SK-N-SH (cell line): ENCODE data around the gene ROBO1. TPM values are rescaled to one million over a fixed set of nuclear protein-coding genes. Genes with fewer than 3 reads are reported as not detected.
"Not testable (repeated sequence)": the region's sequence is repeated elsewhere in the genome, so short reads cannot be mapped to it uniquely, and the experiment has no call there.

Source experiments
- CTCF ChIA-PET: fragments of 300-600, 350-600 bp; formaldehyde crosslinking; extraction: SDS; loops from one replicate; lab custom pipeline; 2021; lab: Yijun Ruan, JAX
- POLR2A ChIA-PET: fragments of 350-600 bp; sonication (Branson Sonifier 250); formaldehyde crosslinking; extraction: SDS; loops from one replicate; lab custom pipeline; 2020; ENCODE audit warnings: antibody characterized with exemption, inconsistent platforms; lab: Yijun Ruan, JAX
- DNase-seq: peaks from one replicate; pipeline ENCODE4 v3.0.0; 2012
- H2AFZ ChIP-seq: fragments of 200-600 bp; sonication (generic); 2 replicates; pipeline ENCODE4 v1.8.1; 2016; ENCODE audit warnings: antibody characterized with exemption, mild to moderate bottlenecking, low read depth
- H3F3A ChIP-seq: fragments of 200-600 bp; sonication (generic); replicated peaks from 2 replicates; pipeline ENCODE3; 2016; ENCODE audit warnings: antibody characterized with exemption, mild to moderate bottlenecking; ENCODE audit not compliant: insufficient read depth
- H3K27ac ChIP-seq, 2 experiments: fragments of 200-500 bp in 1 of 2; fragments of 200-600 bp in 1 of 2; sonication (Bioruptor generic) in 1 of 2; sonication (generic), shearing (Covaris generic) in 1 of 2; 2 replicates each; pipeline versions ENCODE4 v1.5.1 to v1.6.1; 2014 to 2016; ENCODE audit warnings: low read depth in 2 of 2, inconsistent platforms in 1 of 2, low read length in 1 of 2, mild to moderate bottlenecking in 1 of 2, mixed read lengths in 1 of 2
- H3K27me3 ChIP-seq: fragments of 200-600 bp; sonication (generic), shearing (Covaris generic); 2 replicates; pipeline ENCODE4 v1.6.1; 2016; ENCODE audit warnings: mixed run types; ENCODE audit not compliant: insufficient read depth
- H3K36me3 ChIP-seq, 2 experiments: fragments of 200-500 bp in 1 of 2; fragments of 200-600 bp in 1 of 2; sonication (Bioruptor generic) in 1 of 2; sonication (generic) in 1 of 2; replicated peaks in 1 of 2; 2 replicates each; pipeline versions ENCODE3 to v1.5.1; 2014 to 2016; ENCODE audit warnings: low read length in 1 of 2, mild to moderate bottlenecking in 1 of 2; ENCODE audit not compliant: insufficient read depth in 2 of 2, control insufficient read depth in 1 of 2
- H3K4me1 ChIP-seq, 2 experiments: fragments of 200-500 bp in 1 of 2; fragments of 200-600 bp in 1 of 2; sonication (Bioruptor generic) in 1 of 2; sonication (generic), shearing (Covaris generic) in 1 of 2; 2 replicates each; pipeline versions ENCODE4 v1.5.1 to v1.6.1; 2014 to 2016; ENCODE audit warnings: low read depth in 1 of 2, low read length in 1 of 2, mixed run types in 1 of 2; ENCODE audit not compliant: insufficient read depth in 2 of 2, control insufficient read depth in 1 of 2
- H3K4me2 ChIP-seq: fragments of 200-600 bp; sonication (generic), shearing (Covaris generic); 2 replicates; pipeline ENCODE4 v1.6.1; 2017; ENCODE audit warnings: mixed run types
- H3K4me3 ChIP-seq, 2 experiments: fragments of 200-500 bp in 1 of 2; fragments of 200-600 bp in 1 of 2; sonication (Bioruptor generic) in 1 of 2; sonication (generic), shearing (Covaris generic) in 1 of 2; 2 replicates each; pipeline versions ENCODE4 v1.5.1 to v1.8.1; 2014 to 2016; ENCODE audit warnings: low read depth in 2 of 2, inconsistent platforms in 1 of 2, low read length in 1 of 2, mild to moderate bottlenecking in 1 of 2, mixed read lengths in 1 of 2, moderate library complexity in 1 of 2
- H3K79me2 ChIP-seq: fragments of 200-600 bp; sonication (generic); 2 replicates; pipeline ENCODE4 v1.8.1; 2017; ENCODE audit warnings: mild to moderate bottlenecking; ENCODE audit not compliant: insufficient read depth
- H3K9ac ChIP-seq: fragments of 200-600 bp; sonication (generic); 2 replicates; pipeline ENCODE4 v1.6.1; 2017; ENCODE audit warnings: mixed run types
- H3K9me2 ChIP-seq: fragments of 200-600 bp; sonication (generic); 2 replicates; pipeline ENCODE4 v1.6.1; 2017; ENCODE audit warnings: mixed run types
- H3K9me3 ChIP-seq: fragments of 200-600 bp; sonication (generic); 2 replicates; pipeline ENCODE4 v1.6.1; 2017; ENCODE audit warnings: mixed run types, mild to moderate bottlenecking, moderate library complexity
- H4K20me1 ChIP-seq: fragments of 200-600 bp; sonication (generic); 2 replicates; pipeline ENCODE4 v1.6.1; 2017; ENCODE audit warnings: mild to moderate bottlenecking, mixed run types; ENCODE audit not compliant: insufficient read depth
- CHD2 ChIP-seq: fragments of 150-350 bp; IDR thresholded peaks from 2 replicates; pipeline ENCODE4 v1.6.1; 2018; ENCODE audit warnings: low read length; ENCODE audit not compliant: partially characterized antibody
- FOSL2 ChIP-seq: IDR thresholded peaks from 2 replicates; pipeline ENCODE4 v1.4.0; 2012; ENCODE audit warnings: low read depth, mild to moderate bottlenecking, moderate library complexity, borderline replicate concordance
- FOXM1 ChIP-seq: IDR thresholded peaks from 2 replicates; pipeline ENCODE4 v1.4.0; 2012; ENCODE audit warnings: low read depth, mild to moderate bottlenecking
- GATA2 ChIP-seq: sonication (generic); formaldehyde crosslinking; IDR thresholded peaks from 2 replicates; pipeline ENCODE4 v1.5.0; 2020; ENCODE audit warnings: mild to moderate bottlenecking, missing genetic modification reagents
- MEF2A ChIP-seq: IDR thresholded peaks from 2 replicates; pipeline ENCODE4 v1.4.0; 2012; ENCODE audit warnings: low read depth, borderline replicate concordance
- MXI1 ChIP-seq: IDR thresholded peaks from 2 replicates; pipeline ENCODE4 v1.6.1; 2012; ENCODE audit warnings: mild to moderate bottlenecking, low read depth, low read length, improper control_type of control experiment
- POLR2AphosphoS5 ChIP-seq: IDR thresholded peaks from 2 replicates; pipeline ENCODE4 v1.6.1; 2012; ENCODE audit warnings: low read depth, low read length
- RFX5 ChIP-seq: IDR thresholded peaks from 2 replicates; pipeline ENCODE4 v1.6.1; 2012; ENCODE audit warnings: mild to moderate bottlenecking, improper control_type of control experiment, low read length
- RXRA ChIP-seq: IDR thresholded peaks from 2 replicates; pipeline ENCODE4 v1.4.0; 2012; ENCODE audit warnings: low read depth, mild to moderate bottlenecking, borderline replicate concordance
- SIN3A ChIP-seq: IDR thresholded peaks from 2 replicates; pipeline ENCODE4 v1.6.1; 2012; ENCODE audit warnings: low read depth, mild to moderate bottlenecking, low read length, moderate library complexity, borderline replicate concordance
- SMC3 ChIP-seq: IDR thresholded peaks from 2 replicates; pipeline ENCODE4 v1.6.1; 2012; ENCODE audit warnings: low read depth, low read length, improper control_type of control experiment
- TCF12 ChIP-seq: IDR thresholded peaks from 2 replicates; pipeline ENCODE4 v1.4.0; 2012
- WGBS: methylation state at CpG from one replicate; pipeline ENCODE4 v1.1.6; 2017; ENCODE audit warnings: low lambda C conversion rate; 5-methylcytosine and 5-hydroxymethylcytosine counted together
- polyA plus RNA-seq, 3 experiments: library from polyadenylated mRNA; depleted of rRNA; stranded (reverse); fragments of >200 nt; gene quantifications; 2 replicates each; pipeline ENCODE4 v1.2.3, GENCODE V29; 2012
- TF ChIP-seq, protein P1 (sequence below): fragments of 150-350 bp; IDR thresholded peaks from 2 replicates; pipeline ENCODE4 v1.6.1; 2016; ENCODE audit warnings: mild to moderate bottlenecking, low read depth, low read length
- TF ChIP-seq, protein P2 (sequence below): fragments of 200-600 bp; sonication (generic); IDR thresholded peaks from 2 replicates; pipeline ENCODE4 v1.6.1; 2017; ENCODE audit warnings: antibody characterized with exemption, mild to moderate bottlenecking, moderate library complexity

ROBO1 gene
- polyA plus RNA-seq, 1 of the 3 experiments (the other 2 are of a cell fraction), result 22.7 TPM

- Histone ChIP-seq H3K4me3 (no peak overlapping the region), H3K27me3 (no peaks in the 10 kb centered on the region), H3K9ac (no peak overlapping the region), H3K36me3 (peaks cover 12 to 33% of the 10 kb centered on the region in 2 experiments), H3F3A (no peaks in the 10 kb centered on the region), H2AFZ (no peak overlapping the region), H3K4me1 (no peaks in the 10 kb centered on the region; a peak in 1 of 4 replicates), H3K9me2 (no peaks in the 10 kb centered on the region), H3K9me3 (no peaks in the 10 kb centered on the region), H3K79me2 (no peaks in the 10 kb centered on the region), H3K4me2 (no peak overlapping the region), H4K20me1 (no peaks in the 10 kb centered on the region), H3K27ac (no peak overlapping the region)
- ChIA-PET CTCF (interaction anchor here (1.2 kb wide), 1 partner anchor 11 kb away, joined by 3 read pairs; no protein-coding TSS in a partner anchor), POLR2A (no interaction called here)
- WGBS, result 95% methylated on average over 2 of the region's 2 CpGs
- TF ChIP-seq POLR2AphosphoS5 (no peak), MXI1 (no peak), RFX5 (no peak), TCF12 (no peak), RXRA (no peak), GATA2 (no peak), CHD2 (no peak), FOSL2 (no peak), SIN3A (no peak), MEF2A (no peak), FOXM1 (no peak), SMC3 (no peak)
- TF ChIP-seq, protein P1, sequence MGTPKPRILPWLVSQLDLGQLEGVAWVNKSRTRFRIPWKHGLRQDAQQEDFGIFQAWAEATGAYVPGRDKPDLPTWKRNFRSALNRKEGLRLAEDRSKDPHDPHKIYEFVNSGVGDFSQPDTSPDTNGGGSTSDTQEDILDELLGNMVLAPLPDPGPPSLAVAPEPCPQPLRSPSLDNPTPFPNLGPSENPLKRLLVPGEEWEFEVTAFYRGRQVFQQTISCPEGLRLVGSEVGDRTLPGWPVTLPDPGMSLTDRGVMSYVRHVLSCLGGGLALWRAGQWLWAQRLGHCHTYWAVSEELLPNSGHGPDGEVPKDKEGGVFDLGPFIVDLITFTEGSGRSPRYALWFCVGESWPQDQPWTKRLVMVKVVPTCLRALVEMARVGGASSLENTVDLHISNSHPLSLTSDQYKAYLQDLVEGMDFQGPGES, result no peak
- TF ChIP-seq, protein P2, sequence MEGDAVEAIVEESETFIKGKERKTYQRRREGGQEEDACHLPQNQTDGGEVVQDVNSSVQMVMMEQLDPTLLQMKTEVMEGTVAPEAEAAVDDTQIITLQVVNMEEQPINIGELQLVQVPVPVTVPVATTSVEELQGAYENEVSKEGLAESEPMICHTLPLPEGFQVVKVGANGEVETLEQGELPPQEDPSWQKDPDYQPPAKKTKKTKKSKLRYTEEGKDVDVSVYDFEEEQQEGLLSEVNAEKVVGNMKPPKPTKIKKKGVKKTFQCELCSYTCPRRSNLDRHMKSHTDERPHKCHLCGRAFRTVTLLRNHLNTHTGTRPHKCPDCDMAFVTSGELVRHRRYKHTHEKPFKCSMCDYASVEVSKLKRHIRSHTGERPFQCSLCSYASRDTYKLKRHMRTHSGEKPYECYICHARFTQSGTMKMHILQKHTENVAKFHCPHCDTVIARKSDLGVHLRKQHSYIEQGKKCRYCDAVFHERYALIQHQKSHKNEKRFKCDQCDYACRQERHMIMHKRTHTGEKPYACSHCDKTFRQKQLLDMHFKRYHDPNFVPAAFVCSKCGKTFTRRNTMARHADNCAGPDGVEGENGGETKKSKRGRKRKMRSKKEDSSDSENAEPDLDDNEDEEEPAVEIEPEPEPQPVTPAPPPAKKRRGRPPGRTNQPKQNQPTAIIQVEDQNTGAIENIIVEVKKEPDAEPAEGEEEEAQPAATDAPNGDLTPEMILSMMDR, result no peak
- DNase-seq, result no peak
Measured at GRCh38 chr3:78683284-78683683, 1084.5 kb downstream of the ROBO1 start.

DNA sequence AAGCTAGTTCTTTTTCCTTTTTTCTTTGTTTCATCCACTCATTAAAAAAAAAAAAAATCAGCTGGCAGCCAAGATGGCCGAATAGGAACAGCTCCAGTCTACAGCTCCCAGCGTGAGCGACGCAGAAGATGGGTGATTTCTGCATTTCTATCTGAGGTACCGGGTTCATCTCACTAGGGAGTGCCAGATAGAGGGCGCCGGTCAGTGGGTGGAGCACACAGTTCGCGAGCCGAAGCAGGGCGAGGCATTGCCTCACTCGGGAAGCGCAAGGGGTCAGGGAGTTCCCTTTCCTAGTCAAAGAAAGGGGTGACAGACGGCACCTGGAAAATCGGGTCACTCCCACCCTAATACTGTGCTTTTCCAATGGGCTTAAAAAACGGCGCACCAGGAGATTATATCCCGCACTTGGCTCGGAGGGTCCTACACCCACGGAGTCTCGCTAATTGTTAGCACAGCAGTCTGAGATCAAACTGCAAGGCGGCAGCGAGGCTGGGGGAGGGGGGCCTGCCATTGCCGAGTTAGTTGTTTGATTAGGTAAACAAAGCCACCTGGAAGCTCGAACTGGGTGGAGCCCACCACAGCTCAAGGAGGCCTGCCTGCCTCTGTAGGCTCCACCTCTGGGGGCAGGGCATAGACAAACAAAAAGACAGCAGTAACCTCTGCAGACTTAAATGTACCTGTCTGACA lies 1092.5 kb downstream of the ROBO1 start:
- POLR2A ChIA-PET, DNase-seq, H3K27me3 ChIP-seq, H3K36me3 ChIP-seq, H2AFZ ChIP-seq, H3K9me2 ChIP-seq, H3F3A ChIP-seq, H4K20me1 ChIP-seq, H3K9ac ChIP-seq, H3K4me2 ChIP-seq, H3K4me1 ChIP-seq, H3K27ac ChIP-seq, H3K79me2 ChIP-seq, H3K4me3 ChIP-seq, H3K9me3 ChIP-seq: not testable (repeated sequence)
- CTCF ChIA-PET, result interaction anchor here (0.6 to 1.6 kb wide), 2 partner anchors 29 to 344 kb away, joined by 3 read pairs; no protein-coding TSS in a partner anchor
- WGBS, result 94% methylated on average over 24 of the region's 25 CpGs
